ENCODE measurements around the gene WWOX. TPM values are rescaled to one million over a fixed set of nuclear protein-coding genes. Genes with fewer than 3 reads are reported as not detected.

WWOX gene
- total and polyA plus RNA-seq, 2 of the 8 experiments (the other 6 are each of a cell fraction or from before 2014, with no cell fraction given), result 5.4 to 16.7 TPM

GRCh38 chr16:78125112-78125844 is 25.8 kb downstream of the WWOX start:
- Histone ChIP-seq H4K5ac (ENCODE audit: insufficient read length, low read depth, low read length) (no peak overlapping the region), H4K8ac (ENCODE audit: extremely low read depth, insufficient read depth, low read length) (no peak overlapping the region), H3K4me2 (ENCODE audit: insufficient read depth in 1 of 2, low read depth in 2 of 2, low read length in 2 of 2) (no peak overlapping the region), H2BK12ac (ENCODE audit: low read depth, low read length) (no peak overlapping the region), H3K9ac (replicated peaks in 1 of 4; ENCODE audit: extremely low read depth in 1 of 4, low read depth in 3 of 4, low read length in 3 of 4) (no peak overlapping the region), H3K4ac (replicated peaks; ENCODE audit: insufficient read length, low read depth, low read length) (no peak overlapping the region), H2AK5ac (ENCODE audit: low read depth, low read length) (no peak overlapping the region), H3K14ac (ENCODE audit: insufficient read length) (no peak overlapping the region), H2BK5ac (ENCODE audit: low read depth, low read length) (no peak overlapping the region), H3K23me2 (ENCODE audit: low read depth, low read length) (no peaks in the 10 kb centered on the region), H2BK120ac (replicated peaks; ENCODE audit: low read depth, low read length) (no peak overlapping the region), H2BK20ac (ENCODE audit: low read length) (no peak overlapping the region), H3K27ac (ENCODE audit: low read depth, low read length) (no peak overlapping the region), H3K27me3 (replicated peaks in 1 of 4; ENCODE audit: control insufficient read depth in 3 of 4, extremely low read depth in 1 of 4, insufficient read depth in 3 of 4, low read length in 3 of 4) (no peaks in the 10 kb centered on the region), H3K56ac (replicated peaks; ENCODE audit: insufficient read length, low read depth, low read length) (no peak overlapping the region), H3K79me1 (ENCODE audit: low read depth, low read length) (no peaks in the 10 kb centered on the region), H3K79me2 (ENCODE audit: control insufficient read depth in 1 of 2, insufficient read depth in 2 of 2, low read length in 2 of 2) (no peaks in the 10 kb centered on the region), H3K23ac (ENCODE audit: insufficient read length) (no peak overlapping the region), H4K20me1 (replicated peaks in 1 of 2; ENCODE audit: control insufficient read depth in 1 of 2, insufficient read depth in 2 of 2, low read length in 2 of 2) (no peaks in the 10 kb centered on the region), H3K18ac (ENCODE audit: extremely low read depth, low read length) (no peak overlapping the region), H3K4me3 (ENCODE audit: extremely low read depth in 1 of 4, insufficient read depth in 2 of 4, low read depth in 3 of 4, low read length in 4 of 4) (no peak overlapping the region), H2AFZ (ENCODE audit: low read length) (no peak overlapping the region), H3K4me1 (replicated peaks in 1 of 4; ENCODE audit: control insufficient read depth in 3 of 4, insufficient read depth in 4 of 4, low read length in 3 of 4) (peaks cover 0 to 3% (median 0%) of the 10 kb centered on the region in 4 experiments; a peak in 1 of 7 replicates), H3K36me3 (ENCODE audit: control insufficient read depth in 2 of 4, insufficient read depth in 4 of 4, low read length in 3 of 4) (no peaks in the 10 kb centered on the region), H3K9me3 (ENCODE audit: insufficient read depth in 2 of 2, low read depth in 1 of 2, low read length in 1 of 2) (no peaks in the 10 kb centered on the region), H2BK15ac (ENCODE audit: low read length) (no peak overlapping the region), H4K91ac (replicated peaks; ENCODE audit: insufficient read length, low read length) (no peak overlapping the region)
- TF ChIP-seq SIRT6 (IDR thresholded peaks at IDR 0.05; ENCODE audit: low read length) (no peak), SRF (IDR thresholded peaks at IDR 0.05; ENCODE audit: low read depth, low read length) (no peak), RAD21 (IDR thresholded peaks at IDR 0.05 in 1 of 2, conservative IDR thresholded peaks at IDR 0.05 in 1 of 2; ENCODE audit: low read depth in 2 of 2, low read length in 2 of 2) (no peak), SP2 (IDR thresholded peaks at IDR 0.05; ENCODE audit: low read length) (no peak), RBBP5 (IDR thresholded peaks at IDR 0.05; ENCODE audit: borderline replicate concordance, low read depth, low read length) (no peak), SP1 (IDR thresholded peaks at IDR 0.05; ENCODE audit: low read depth, low read length) (no peak), BACH1 (IDR thresholded peaks at IDR 0.05; ENCODE audit: low read length) (no peak), MAFK (IDR thresholded peaks at IDR 0.05; ENCODE audit: low read depth, low read length) (no peak)
- DNase-seq (ENCODE audit: low read depth in 1 of 2, low spot score in 2 of 2), result no peak
- no peak for FAIRE-seq
- 92% methylated on average over 15 of the region's 15 CpGs; no CpG with 5 or more reads in 1 of the 2 experiments for WGBS, 2 experiments (ENCODE audit: extremely low coverage in 1 of 2, insufficient coverage in 1 of 2, insufficient read length in 1 of 2, insufficient replicate concordance in 2 of 2, low coverage in 1 of 2, low lambda C conversion rate in 2 of 2, missing lambda C conversion rate in 1 of 2)
- ChIA-PET POLR2A (ENCODE audit: partially characterized antibody) (no interaction called here), CTCF (ENCODE audit: partially characterized antibody) (interaction anchor here (0.6 to 3.0 kb wide), 10 partner anchors 11 to 239 kb away, joined by 3 to 12 read pairs (median 4); partner anchors contain the start of gene WWOX)

All from H1 (cell line).